GM06990 (cell line): Measurements from ENCODE around the gene TBXAS1.
"Not testable (repeated sequence)": the region's sequence is repeated elsewhere in the genome, so short reads cannot be mapped to it uniquely, and the experiment has no call there.

Experiments
- DNase-seq: peaks from one replicate; pipeline ENCODE4 v3.0.0-alpha.2; 2011; ENCODE audit not compliant: insufficient read length; ENCODE audit errors: extremely low read depth
- H3K27me3 ChIP-seq: replicated peaks from 2 replicates; pipeline ENCODE4 v1.6.0; 2011; ENCODE audit warnings: low read length; ENCODE audit not compliant: control insufficient read depth, insufficient read depth
- H3K36me3 ChIP-seq: 2 replicates; pipeline ENCODE4 v1.5.1; 2011; ENCODE audit warnings: low read length; ENCODE audit not compliant: control insufficient read depth, insufficient read depth
- H3K4me3 ChIP-seq: replicated peaks from 2 replicates; pipeline ENCODE4 v1.5.1; 2011; ENCODE audit warnings: low read depth, mild to moderate bottlenecking, control low read depth, low read length
- CTCF ChIP-seq: IDR thresholded peaks from 2 replicates; pipeline ENCODE4 v1.5.1; 2011; ENCODE audit warnings: low read length, control low read depth, mild to moderate bottlenecking, inconsistent platforms; ENCODE audit not compliant: insufficient read depth, poor library complexity, severe bottlenecking

Gene TBXAS1

GRCh38 chr7:139838276-139838675 is 9.2 kb downstream of the TBXAS1 start:
- TF ChIP-seq CTCF = no peak
- DNase-seq = no peak
- H3K4me3 ChIP-seq = no peak overlapping the region
- no peaks in the 10 kb centered on the region for H3K36me3 ChIP-seq
- H3K27me3 ChIP-seq = no peaks in the 10 kb centered on the region

- Histone ChIP-seq H3K27me3 (no peaks in the 10 kb centered on the region), H3K36me3 (no peaks in the 10 kb centered on the region), H3K4me3 (no peak overlapping the region)
- no peak for DNase-seq
- TF ChIP-seq CTCF = no peak
Measured at GRCh38 chr7:139838876-139839275, 9.8 kb downstream of the TBXAS1 start.

- DNase-seq = no peak
- no peaks in the 10 kb centered on the region for H3K27me3 ChIP-seq
- H3K36me3 ChIP-seq = no peaks in the 10 kb centered on the region
- H3K4me3 ChIP-seq = no peak overlapping the region
- no peak for TF ChIP-seq CTCF
Measured at GRCh38 chr7:139840776-139841175, 11.7 kb downstream of the TBXAS1 start.

DNA sequence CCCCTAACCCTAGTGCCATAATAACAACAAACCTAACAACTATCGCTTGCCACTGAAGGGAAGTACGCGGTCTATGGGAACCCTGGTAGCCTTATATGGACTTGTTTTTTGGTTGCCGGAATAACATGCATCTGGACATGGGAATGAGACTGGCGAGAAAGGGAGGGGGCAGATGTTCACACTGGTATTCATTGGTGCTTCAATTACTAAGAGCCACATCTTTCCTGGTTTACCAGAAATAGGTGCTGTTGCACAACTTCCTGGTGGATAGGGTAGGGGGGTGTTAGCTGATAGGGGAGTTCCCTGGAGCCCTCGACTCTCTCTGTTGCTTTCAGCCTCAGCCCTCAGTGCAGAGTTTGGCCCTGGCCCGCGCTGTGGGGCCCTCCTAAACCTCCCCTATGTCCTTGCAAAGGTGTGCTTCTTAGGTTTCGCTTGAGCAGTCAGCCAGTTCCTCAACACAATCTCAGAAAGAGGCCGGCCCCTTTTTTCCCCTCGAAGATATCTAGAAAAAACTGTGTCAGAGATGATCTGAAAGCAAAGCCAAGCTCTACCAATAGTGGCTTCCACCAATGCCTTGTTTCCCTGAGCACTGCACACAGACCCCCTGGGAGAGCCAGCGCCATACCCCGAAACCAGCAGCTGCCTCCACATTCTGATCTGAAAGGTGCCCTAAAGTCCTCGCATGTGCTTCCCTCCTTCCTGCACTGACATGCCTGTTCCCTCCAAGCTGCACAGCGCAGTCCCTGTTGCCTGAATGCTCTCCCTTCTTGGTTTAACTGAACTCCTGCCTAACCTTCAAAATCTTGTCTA is 13.5 kb downstream of the TBXAS1 start:
- Histone ChIP-seq H3K4me3 (peak overlapping the region; percentile 36), H3K27me3 (no peaks in the 10 kb centered on the region), H3K36me3 (no peaks in the 10 kb centered on the region)
- peak; percentile 66 for DNase-seq
- TF ChIP-seq CTCF = no peak

DNA sequence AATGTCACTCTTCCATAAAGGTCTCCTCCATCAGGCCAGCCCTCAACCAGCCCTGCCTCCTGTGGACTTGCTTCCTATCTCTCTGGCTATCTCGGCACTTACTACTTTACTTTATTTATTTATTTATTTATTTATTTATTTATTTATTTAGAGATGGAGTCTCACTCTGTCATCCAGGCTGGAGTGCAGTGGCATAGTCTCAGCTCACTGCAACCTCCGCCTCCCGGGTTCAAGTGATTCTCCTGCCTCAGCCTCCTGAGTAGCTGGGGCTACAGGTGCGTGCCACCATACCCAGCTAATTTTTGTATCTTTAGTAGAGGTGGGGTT is 14.1 kb downstream of the TBXAS1 start:
- not testable (repeated sequence) for H3K36me3 ChIP-seq, H3K4me3 ChIP-seq, H3K27me3 ChIP-seq, DNase-seq

GRCh38 chr7:139844779-139845442 is 15.8 kb downstream of the TBXAS1 start:
- Histone ChIP-seq H3K36me3 (no peaks in the 10 kb centered on the region), H3K4me3 (no peak overlapping the region), H3K27me3 (no peaks in the 10 kb centered on the region)
- no peak for DNase-seq
- no peak for TF ChIP-seq CTCF
